Kidney tubule cell (primary cell): ENCODE measurements around the gene PLEKHG2.

Experiments
- DNase-seq: peaks from one replicate; pipeline ENCODE4 v3.0.0-alpha.2; 2018; ENCODE audit warnings: low spot score

PLEKHG2 gene

GRCh38 chr19:39406656-39407409, 5.6 kb upstream of the PLEKHG2 start, which contains the start of gene ZFP36:
Gene ZFP36, plus strand, starts transcription at chr19:39406847. Its CDS starts 58 bp downstream, at chr19:39406905.
- DNase-seq = peak; percentile 89

GRCh38 chr19:39407410-39407659, 5.1 kb upstream of the PLEKHG2 start:
- DNase-seq = no peak

- DNase-seq = peak; percentile 53
These were observed 4.6 kb upstream of the PLEKHG2 start for GRCh38 chr19:39407660-39408391.

GRCh38 chr19:39408392-39409207, 3.9 kb upstream of the PLEKHG2 start:
- no peak for DNase-seq

- DNase-seq = peak; percentile 90
These were observed 3.1 kb upstream of the PLEKHG2 start for GRCh38 chr19:39409208-39410016.

GRCh38 chr19:39410017-39410830, 2.2 kb upstream of the PLEKHG2 start:
- peak; percentile 48 for DNase-seq

- no peak for DNase-seq
These were observed 1.7 kb upstream of the PLEKHG2 start for GRCh38 chr19:39410831-39411080.

- DNase-seq = peak; percentile 42
These were observed 1.2 kb upstream of the PLEKHG2 start for GRCh38 chr19:39411081-39411831.

- DNase-seq = peak; percentile 93
These were observed 703 bp upstream of the PLEKHG2 start for GRCh38 chr19:39411832-39412099.

- no peak for DNase-seq
These were observed 400 bp downstream of the PLEKHG2 start for GRCh38 chr19:39412867-39413271.

GRCh38 chr19:39413272-39413910, 922 bp downstream of the PLEKHG2 start:
- DNase-seq = no peak

- no peak for DNase-seq
These were observed 1.6 kb downstream of the PLEKHG2 start for GRCh38 chr19:39413911-39414608.

- DNase-seq = no peak
These were observed 2.9 kb downstream of the PLEKHG2 start for GRCh38 chr19:39415111-39416046.

- no peak for DNase-seq
These were observed 4.0 kb downstream of the PLEKHG2 start for GRCh38 chr19:39416152-39417120.

- DNase-seq = no peak
These were observed 5.2 kb downstream of the PLEKHG2 start for GRCh38 chr19:39417463-39418181.

GRCh38 chr19:39419003-39419402, 6.5 kb downstream of the PLEKHG2 start:
- no peak for DNase-seq

GRCh38 chr19:39420769-39421168, 8.3 kb downstream of the PLEKHG2 start:
- no peak for DNase-seq
